ENCODE measurements around the gene KHK.
"Not testable (repeated sequence)": the region's sequence is repeated elsewhere in the genome, so short reads cannot be mapped to it uniquely, and the experiment has no call there.

The KHK gene

DNA sequence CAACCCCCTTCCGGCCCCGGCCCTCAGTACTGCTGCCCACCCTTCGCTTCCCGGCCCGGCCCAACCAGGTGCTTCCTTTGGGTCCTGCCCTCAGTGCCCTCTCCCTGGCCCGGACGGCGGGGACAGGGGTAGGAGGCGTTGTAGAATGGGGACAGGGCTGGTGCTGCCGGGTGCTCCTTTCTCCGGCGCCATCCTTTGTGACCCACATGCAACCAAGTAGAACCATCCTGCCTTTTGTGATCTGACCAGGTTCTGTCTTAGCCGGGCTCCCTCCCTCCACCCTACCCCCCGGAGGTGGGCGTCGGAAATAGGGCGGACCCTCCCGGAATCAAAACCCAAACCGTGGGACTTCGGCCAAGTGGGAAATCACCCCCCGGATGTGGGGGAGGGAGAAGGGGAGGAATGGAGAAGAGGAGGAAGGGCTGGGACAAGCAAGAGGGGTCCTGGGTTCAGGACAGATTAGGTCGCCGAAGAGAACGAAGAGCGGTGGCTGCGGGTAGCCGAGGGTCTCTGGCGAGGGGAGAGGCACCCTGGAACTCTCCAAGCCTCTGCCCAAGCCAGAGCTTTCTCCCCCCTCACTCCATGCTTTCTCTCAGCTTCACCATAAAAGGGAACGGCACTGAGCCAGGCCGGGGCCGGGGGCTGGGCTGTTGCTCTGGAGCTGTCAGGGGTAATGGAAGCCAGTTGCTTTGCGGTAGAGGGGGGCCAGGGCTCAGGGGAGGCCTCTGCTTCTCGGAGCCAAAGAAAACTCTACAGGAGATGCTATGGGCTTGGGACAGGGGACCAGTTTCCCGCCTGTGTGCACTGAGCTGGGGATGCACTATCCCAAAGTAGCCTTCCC, 14.4 kb upstream of the KHK start:
- DNase-seq, result peak; percentile 64
- Mint-ChIP-seq H3K36me3 (ENCODE audit: low read depth) (peaks cover 41% of the 10 kb centered on the region), H3K4me3 (peak overlapping the region; percentile 91), H3K27me3 (ENCODE audit: low read depth, poor library complexity) (peaks cover 3% of the 10 kb centered on the region), H3K9me3 (no peaks in the 10 kb centered on the region), H3K4me1 (peaks cover 81% of the 10 kb centered on the region), H3K27ac (peak overlapping the region; percentile 69)
- TF ChIP-seq, protein P1, sequence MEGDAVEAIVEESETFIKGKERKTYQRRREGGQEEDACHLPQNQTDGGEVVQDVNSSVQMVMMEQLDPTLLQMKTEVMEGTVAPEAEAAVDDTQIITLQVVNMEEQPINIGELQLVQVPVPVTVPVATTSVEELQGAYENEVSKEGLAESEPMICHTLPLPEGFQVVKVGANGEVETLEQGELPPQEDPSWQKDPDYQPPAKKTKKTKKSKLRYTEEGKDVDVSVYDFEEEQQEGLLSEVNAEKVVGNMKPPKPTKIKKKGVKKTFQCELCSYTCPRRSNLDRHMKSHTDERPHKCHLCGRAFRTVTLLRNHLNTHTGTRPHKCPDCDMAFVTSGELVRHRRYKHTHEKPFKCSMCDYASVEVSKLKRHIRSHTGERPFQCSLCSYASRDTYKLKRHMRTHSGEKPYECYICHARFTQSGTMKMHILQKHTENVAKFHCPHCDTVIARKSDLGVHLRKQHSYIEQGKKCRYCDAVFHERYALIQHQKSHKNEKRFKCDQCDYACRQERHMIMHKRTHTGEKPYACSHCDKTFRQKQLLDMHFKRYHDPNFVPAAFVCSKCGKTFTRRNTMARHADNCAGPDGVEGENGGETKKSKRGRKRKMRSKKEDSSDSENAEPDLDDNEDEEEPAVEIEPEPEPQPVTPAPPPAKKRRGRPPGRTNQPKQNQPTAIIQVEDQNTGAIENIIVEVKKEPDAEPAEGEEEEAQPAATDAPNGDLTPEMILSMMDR (IDR thresholded peaks at IDR 0.05), result no peak

DNA sequence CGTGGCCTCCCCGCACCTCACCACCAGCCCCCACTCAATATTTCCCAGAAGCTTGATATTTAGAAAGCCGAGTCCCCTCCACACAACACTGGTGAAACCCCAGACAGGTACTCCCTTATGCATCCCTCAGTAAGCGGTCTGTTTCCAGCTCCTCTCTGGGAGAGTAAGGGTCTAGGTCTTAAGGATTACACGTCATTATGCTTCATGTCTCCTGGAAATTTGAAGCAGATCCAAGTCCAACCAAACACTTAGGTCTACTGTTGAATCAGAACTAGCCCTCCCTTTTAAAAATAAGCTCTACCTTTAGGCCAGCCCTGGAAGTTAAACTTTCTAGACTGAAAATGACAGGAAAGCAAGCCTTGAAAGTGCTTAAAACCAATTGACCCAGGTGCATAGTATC, 13.7 kb upstream of the KHK start:
- Mint-ChIP-seq H3K4me3 (peak overlapping the region; percentile 91), H3K9me3 (no peaks in the 10 kb centered on the region), H3K36me3 (ENCODE audit: low read depth) (peaks cover 33% of the 10 kb centered on the region), H3K27ac (peak overlapping the region; percentile 54), H3K4me1 (peaks cover 88% of the 10 kb centered on the region), H3K27me3 (ENCODE audit: low read depth, poor library complexity) (peaks cover 3% of the 10 kb centered on the region)
- TF ChIP-seq, protein P1 (IDR thresholded peaks at IDR 0.05), result no peak
- no peak for DNase-seq

DNA sequence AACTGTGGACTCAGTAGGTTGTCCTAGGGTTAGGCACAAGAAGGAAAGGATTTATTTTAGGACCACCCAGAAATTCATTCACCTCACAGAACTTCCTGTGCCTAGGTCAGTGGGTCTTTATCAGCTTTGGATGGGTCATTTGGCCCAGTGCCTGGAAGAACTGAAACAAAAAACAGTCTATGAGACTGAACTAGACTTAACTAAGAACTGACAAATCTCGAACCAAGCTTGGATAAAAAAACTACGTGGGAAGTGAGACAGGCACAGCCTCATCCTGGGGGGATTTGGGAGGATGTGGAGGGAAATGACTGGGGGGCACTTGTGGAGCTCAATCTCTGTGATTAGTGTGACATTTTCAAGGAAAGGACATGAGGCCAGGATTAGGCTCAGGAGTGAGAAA, 12.8 kb upstream of the KHK start:
- H3K9me3 Mint-ChIP-seq, result no peaks in the 10 kb centered on the region
- H3K27ac Mint-ChIP-seq, result peak overlapping the region; percentile 48
- H3K36me3 Mint-ChIP-seq (ENCODE audit: low read depth), result peaks cover 25% of the 10 kb centered on the region
- no peak for DNase-seq
- TF ChIP-seq, protein P1 (IDR thresholded peaks at IDR 0.05), result no peak
- H3K27me3 Mint-ChIP-seq (ENCODE audit: low read depth, poor library complexity), result peaks cover 3% of the 10 kb centered on the region
- H3K4me3 Mint-ChIP-seq, result no peak overlapping the region
- H3K4me1 Mint-ChIP-seq, result peaks cover 88% of the 10 kb centered on the region

DNA sequence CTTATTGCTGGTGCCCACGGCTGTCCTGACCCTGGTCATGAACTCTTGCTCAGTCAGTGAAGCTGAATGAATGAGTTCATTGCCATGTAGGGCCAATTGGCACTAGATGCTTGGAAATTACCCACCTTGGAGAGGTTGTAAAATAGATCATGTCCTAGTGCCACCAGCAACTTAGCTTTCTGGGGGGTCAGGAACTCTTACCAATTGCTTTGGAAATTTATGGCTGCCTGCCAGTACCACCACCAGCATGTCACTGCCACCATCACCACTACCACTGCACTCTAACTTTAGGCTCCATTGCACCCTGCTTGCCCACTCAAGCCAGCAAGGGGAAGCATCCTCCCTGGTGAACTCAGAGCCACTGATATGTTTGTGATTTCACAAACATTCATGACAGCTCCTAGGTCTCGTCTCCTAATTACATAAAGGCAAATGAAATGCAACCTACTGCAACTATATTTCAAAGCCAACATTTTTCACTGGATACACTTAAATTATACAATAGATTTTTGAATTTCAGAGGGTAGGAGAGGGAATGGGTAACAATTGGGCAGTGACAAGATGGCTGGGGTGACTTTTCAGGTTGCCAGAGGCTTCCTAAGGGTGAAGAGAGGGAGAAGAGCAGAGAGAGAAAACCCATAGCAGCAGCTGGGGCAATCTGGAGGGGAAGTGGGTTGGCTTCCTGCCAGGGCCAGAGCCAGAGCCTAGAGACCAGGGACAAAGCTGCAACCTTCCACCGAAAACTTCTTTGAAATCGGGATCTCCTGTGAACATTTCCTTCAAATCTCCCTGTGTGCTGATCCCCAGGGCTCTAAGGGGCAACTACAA, 11.6 kb upstream of the KHK start:
- H3K4me1 Mint-ChIP-seq, result peaks cover 86% of the 10 kb centered on the region
- H3K27ac Mint-ChIP-seq, result no peak overlapping the region

DNA sequence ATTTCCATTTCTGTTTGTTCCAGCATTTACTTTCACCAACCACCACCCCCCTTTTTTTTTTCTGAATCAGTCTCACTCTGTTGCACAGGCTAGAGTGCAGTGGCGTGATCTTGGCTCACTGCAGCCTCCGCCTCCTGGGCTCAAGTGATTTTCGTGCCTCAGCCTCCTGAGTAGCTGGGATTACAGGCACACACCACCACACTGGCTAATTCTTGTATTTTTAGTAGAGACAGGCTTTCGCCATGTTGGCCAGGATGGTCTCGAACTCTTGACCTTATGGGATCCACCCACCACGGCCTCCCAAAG, 11.1 kb upstream of the KHK start:
- H3K4me3 Mint-ChIP-seq; H3K36me3 Mint-ChIP-seq (ENCODE audit: low read depth); H3K27ac Mint-ChIP-seq; H3K27me3 Mint-ChIP-seq (ENCODE audit: low read depth, poor library complexity); H3K9me3 Mint-ChIP-seq; DNase-seq: not testable (repeated sequence)
- peaks cover 86% of the 10 kb centered on the region for H3K4me1 Mint-ChIP-seq

More for the DNA sequence above, 11.6 kb upstream of the KHK start:
- no peaks in the 10 kb centered on the region for H3K27me3 Mint-ChIP-seq (ENCODE audit: low read depth, poor library complexity)
- H3K4me3 Mint-ChIP-seq, result no peak overlapping the region
- no peak for DNase-seq
- H3K36me3 Mint-ChIP-seq (ENCODE audit: low read depth), result peaks cover 13% of the 10 kb centered on the region
- H3K9me3 Mint-ChIP-seq, result no peaks in the 10 kb centered on the region
- TF ChIP-seq, protein P1 (IDR thresholded peaks at IDR 0.05), result no peak

DNA sequence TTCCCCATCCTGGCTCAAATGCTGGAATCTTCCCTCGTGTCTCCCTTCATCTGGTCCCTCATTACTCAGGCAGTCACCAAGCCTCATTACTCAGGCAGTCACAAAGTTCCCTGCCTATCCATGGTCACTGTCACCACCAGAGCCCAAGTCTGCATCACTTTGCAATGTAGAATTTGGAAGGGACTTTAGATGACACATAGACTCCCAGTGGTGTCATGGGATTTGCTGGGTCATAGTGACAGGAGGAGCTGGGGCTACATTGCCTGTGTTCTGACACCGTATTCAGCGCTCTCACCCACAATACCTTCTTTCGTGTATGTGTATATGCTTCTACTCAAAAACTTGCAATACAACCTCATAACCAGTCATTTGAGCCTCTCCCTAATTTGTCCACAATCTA, 10.2 kb upstream of the KHK start:
- H3K27me3 Mint-ChIP-seq (ENCODE audit: low read depth, poor library complexity), result no peaks in the 10 kb centered on the region
- H3K4me3 Mint-ChIP-seq, result no peak overlapping the region
- H3K36me3 Mint-ChIP-seq (ENCODE audit: low read depth), result no peaks in the 10 kb centered on the region
- no peak overlapping the region for H3K27ac Mint-ChIP-seq
- H3K9me3 Mint-ChIP-seq, result no peaks in the 10 kb centered on the region
- TF ChIP-seq, protein P1 (IDR thresholded peaks at IDR 0.05), result no peak
- no peak for DNase-seq
- peaks cover 86% of the 10 kb centered on the region for H3K4me1 Mint-ChIP-seq

All from nephron progenitor cell (in vitro differentiated cells).